Activated naive CD8-positive, alpha-beta T cell treated with anti-CD3 and anti-CD28 coated beads, Interleukin-2, amount 50 U/mL, for 16 hours (primary cell): ENCODE measurements around the gene CA9.

Experiments
- DNase-seq: peaks from one replicate; pipeline ENCODE4 v3.0.0-alpha.2; 2020; ENCODE audit warnings: low read depth, low spot score

Gene CA9

GRCh38 chr9:35691334-35691650 is 17.6 kb downstream of the CA9 start:
- DNase-seq: no peak

- DNase-seq: no peak
Observed at GRCh38 chr9:35691757-35692301, 18.1 kb downstream of the CA9 start.

GRCh38 chr9:35695943-35696401 is 22.2 kb downstream of the CA9 start:
- DNase-seq: no peak

GRCh38 chr9:35696520-35697215 is 22.9 kb downstream of the CA9 start:
- DNase-seq: peak; percentile 20

- DNase-seq: no peak
Observed at GRCh38 chr9:35697486-35697885, 23.8 kb downstream of the CA9 start.

GRCh38 chr9:35698231-35698630 is 24.5 kb downstream of the CA9 start:
- DNase-seq: no peak

GRCh38 chr9:35700031-35700430 is 26.3 kb downstream of the CA9 start:
- no peak for DNase-seq

- no peak for DNase-seq
Observed at GRCh38 chr9:35700942-35701341, 27.2 kb downstream of the CA9 start.

GRCh38 chr9:35702696-35703095 is 29.0 kb downstream of the CA9 start:
- no peak for DNase-seq

- no peak for DNase-seq
Observed at GRCh38 chr9:35703906-35704672, 30.4 kb downstream of the CA9 start.

GRCh38 chr9:35705372-35705771 is 31.6 kb downstream of the CA9 start:
- no peak for DNase-seq

GRCh38 chr9:35705836-35706430 is 32.2 kb downstream of the CA9 start:
- DNase-seq: no peak

GRCh38 chr9:35706951-35707350 is 33.2 kb downstream of the CA9 start:
- DNase-seq: no peak

GRCh38 chr9:35708146-35708545 is 34.4 kb downstream of the CA9 start:
- DNase-seq: no peak

GRCh38 chr9:35710818-35711500 is 37.2 kb downstream of the CA9 start:
- DNase-seq: no peak

- no peak for DNase-seq
Observed at GRCh38 chr9:35711501-35712428, 38.0 kb downstream of the CA9 start.

GRCh38 chr9:35712762-35713400 is 39.2 kb downstream of the CA9 start:
- no peak for DNase-seq

- DNase-seq: no peak
Observed at GRCh38 chr9:35713578-35713977, 39.9 kb downstream of the CA9 start.

- no peak for DNase-seq
Observed at GRCh38 chr9:35714123-35714522, 40.4 kb downstream of the CA9 start.

- no peak for DNase-seq
Observed at GRCh38 chr9:35714579-35715252, 41.0 kb downstream of the CA9 start.
